GM23338 (cell line): ENCODE data around the gene BRME1.
A peak's percentile ranks its signal among the peaks of the same experiment; 100 is the strongest.

Source experiments
- CREB1 ChIP-seq: fragments of 250-450 bp; sonication (Bioruptor Pico); IDR thresholded peaks from 2 replicates; pipeline ENCODE4 v1.5.0; 2020; ENCODE audit warnings: low read depth, mild to moderate bottlenecking, moderate library complexity
- EZH2 ChIP-seq: fragments of 200-600 bp; sonication (generic); IDR thresholded peaks from one replicate; pipeline ENCODE4 v1.8.0; 2017; ENCODE audit warnings: antibody characterized with exemption, mild to moderate bottlenecking, low read depth; ENCODE audit not compliant: unreplicated experiment
- EZH2phosphoT487 ChIP-seq: fragments of 200-600 bp; sonication (generic); IDR thresholded peaks from one replicate; pipeline ENCODE4 v1.8.1; 2018; ENCODE audit warnings: antibody characterized with exemption; ENCODE audit not compliant: unreplicated experiment
- JUNB ChIP-seq: IDR thresholded peaks from one replicate; pipeline ENCODE4 v1.6.1; 2016; ENCODE audit warnings: antibody characterized with exemption; ENCODE audit not compliant: unreplicated experiment
- NANOG ChIP-seq: IDR thresholded peaks from 2 replicates; pipeline ENCODE4 v1.6.1; 2016; ENCODE audit warnings: antibody characterized with exemption, borderline replicate concordance
- POLR2AphosphoS5 ChIP-seq: IDR thresholded peaks from 2 replicates; pipeline ENCODE4 v1.6.1; 2016; ENCODE audit warnings: antibody characterized with exemption, low read depth
- REST ChIP-seq: IDR thresholded peaks from one replicate; pipeline ENCODE4 v1.6.1; 2018; ENCODE audit warnings: antibody characterized with exemption; ENCODE audit not compliant: unreplicated experiment
- STAT1 ChIP-seq: IDR thresholded peaks from one replicate; pipeline ENCODE4 v1.6.1; 2016; ENCODE audit warnings: antibody characterized with exemption; ENCODE audit not compliant: unreplicated experiment
- ZNF331 ChIP-seq: fragments of 250-450 bp; sonication (Bioruptor Pico); IDR thresholded peaks from 2 replicates; pipeline ENCODE4 v1.5.0; 2020; ENCODE audit warnings: low read depth, mild to moderate bottlenecking, moderate library complexity
- ZNF462 ChIP-seq: fragments of 250-450 bp; sonication (Bioruptor Pico); IDR thresholded peaks from 2 replicates; pipeline ENCODE4 v1.5.0; 2020; ENCODE audit warnings: mild to moderate bottlenecking, moderate library complexity
- TF ChIP-seq, protein P1 (sequence below), 2 experiments: fragments of 200-600 bp in 1 of 2; sonication (generic) in 1 of 2; conservative IDR thresholded peaks; 2 replicates each; pipeline versions ENCODE4 v1.5.1 to v1.6.1; 2016 to 2017; ENCODE audit warnings: antibody characterized with exemption in 2 of 2, low read depth in 2 of 2, mild to moderate bottlenecking in 2 of 2, moderate library complexity in 1 of 2
- TF ChIP-seq, protein P2 (sequence below): IDR thresholded peaks from 2 replicates; pipeline ENCODE4 v1.6.1; 2016; ENCODE audit warnings: antibody characterized with exemption

DNA sequence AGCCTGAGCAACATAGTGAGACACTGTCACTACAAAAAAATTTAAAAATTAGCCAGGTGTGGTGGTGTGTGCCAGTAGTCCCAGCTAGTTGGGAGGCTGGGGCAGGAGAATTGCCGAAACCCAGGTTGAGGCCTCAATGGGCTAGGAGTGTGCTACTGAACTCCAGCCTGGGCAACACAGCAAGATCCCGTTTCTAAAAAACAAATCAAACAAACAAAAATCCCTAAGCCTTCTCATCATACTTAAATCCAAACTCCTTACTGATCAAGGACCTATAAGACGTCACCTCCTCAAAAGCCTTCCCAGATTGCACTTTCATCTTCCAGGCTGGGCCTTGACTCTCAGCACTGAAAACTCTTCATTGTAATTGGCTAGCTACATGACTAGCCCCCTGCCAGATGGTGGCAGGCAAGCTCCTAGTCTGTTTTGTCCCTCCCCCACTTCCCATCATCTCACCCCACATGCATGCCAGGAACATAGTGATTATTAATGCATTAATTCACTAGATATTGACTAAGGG, 46.5 kb downstream of the BRME1 start:
- TF ChIP-seq EZH2 (no peak), JUNB (no peak), POLR2AphosphoS5 (no peak), EZH2phosphoT487 (no peak), NANOG (no peak), REST (no peak), STAT1 (no peak), ZNF331 (CRISPR knock-in tag) (no peak), CREB1 (CRISPR knock-in tag) (no peak), ZNF462 (CRISPR knock-in tag) (no peak)
- TF ChIP-seq, protein P1, sequence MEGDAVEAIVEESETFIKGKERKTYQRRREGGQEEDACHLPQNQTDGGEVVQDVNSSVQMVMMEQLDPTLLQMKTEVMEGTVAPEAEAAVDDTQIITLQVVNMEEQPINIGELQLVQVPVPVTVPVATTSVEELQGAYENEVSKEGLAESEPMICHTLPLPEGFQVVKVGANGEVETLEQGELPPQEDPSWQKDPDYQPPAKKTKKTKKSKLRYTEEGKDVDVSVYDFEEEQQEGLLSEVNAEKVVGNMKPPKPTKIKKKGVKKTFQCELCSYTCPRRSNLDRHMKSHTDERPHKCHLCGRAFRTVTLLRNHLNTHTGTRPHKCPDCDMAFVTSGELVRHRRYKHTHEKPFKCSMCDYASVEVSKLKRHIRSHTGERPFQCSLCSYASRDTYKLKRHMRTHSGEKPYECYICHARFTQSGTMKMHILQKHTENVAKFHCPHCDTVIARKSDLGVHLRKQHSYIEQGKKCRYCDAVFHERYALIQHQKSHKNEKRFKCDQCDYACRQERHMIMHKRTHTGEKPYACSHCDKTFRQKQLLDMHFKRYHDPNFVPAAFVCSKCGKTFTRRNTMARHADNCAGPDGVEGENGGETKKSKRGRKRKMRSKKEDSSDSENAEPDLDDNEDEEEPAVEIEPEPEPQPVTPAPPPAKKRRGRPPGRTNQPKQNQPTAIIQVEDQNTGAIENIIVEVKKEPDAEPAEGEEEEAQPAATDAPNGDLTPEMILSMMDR (conservative IDR thresholded peaks at IDR 0.05; ENCODE audit: low read depth in 2 of 2) = peak; percentile 9 to 28; a peak in 2 of 4 replicates
- TF ChIP-seq, protein P2, sequence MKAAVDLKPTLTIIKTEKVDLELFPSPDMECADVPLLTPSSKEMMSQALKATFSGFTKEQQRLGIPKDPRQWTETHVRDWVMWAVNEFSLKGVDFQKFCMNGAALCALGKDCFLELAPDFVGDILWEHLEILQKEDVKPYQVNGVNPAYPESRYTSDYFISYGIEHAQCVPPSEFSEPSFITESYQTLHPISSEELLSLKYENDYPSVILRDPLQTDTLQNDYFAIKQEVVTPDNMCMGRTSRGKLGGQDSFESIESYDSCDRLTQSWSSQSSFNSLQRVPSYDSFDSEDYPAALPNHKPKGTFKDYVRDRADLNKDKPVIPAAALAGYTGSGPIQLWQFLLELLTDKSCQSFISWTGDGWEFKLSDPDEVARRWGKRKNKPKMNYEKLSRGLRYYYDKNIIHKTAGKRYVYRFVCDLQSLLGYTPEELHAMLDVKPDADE = no peak
